Measurements from ENCODE around the gene C10orf88.

DNA sequence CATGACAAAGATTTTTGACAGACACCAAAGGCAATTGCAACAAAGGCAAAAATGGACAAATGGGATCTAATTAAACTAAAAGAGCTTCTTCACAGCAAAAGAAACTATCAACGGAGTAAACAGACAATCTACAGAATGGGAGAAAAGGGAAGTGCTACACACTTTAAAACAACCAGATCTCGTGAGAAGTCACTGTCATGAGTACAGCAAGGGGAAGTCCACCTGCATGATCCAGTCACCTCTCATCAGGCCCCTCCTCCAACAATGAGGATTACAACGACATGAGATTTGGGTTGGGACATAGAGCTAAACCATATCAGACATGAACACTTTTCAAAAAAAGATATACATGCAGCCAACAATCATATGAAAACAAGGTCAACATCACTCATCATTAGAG lies 14.7 kb upstream of the C10orf88 start:
- TF ChIP-seq, protein P1, sequence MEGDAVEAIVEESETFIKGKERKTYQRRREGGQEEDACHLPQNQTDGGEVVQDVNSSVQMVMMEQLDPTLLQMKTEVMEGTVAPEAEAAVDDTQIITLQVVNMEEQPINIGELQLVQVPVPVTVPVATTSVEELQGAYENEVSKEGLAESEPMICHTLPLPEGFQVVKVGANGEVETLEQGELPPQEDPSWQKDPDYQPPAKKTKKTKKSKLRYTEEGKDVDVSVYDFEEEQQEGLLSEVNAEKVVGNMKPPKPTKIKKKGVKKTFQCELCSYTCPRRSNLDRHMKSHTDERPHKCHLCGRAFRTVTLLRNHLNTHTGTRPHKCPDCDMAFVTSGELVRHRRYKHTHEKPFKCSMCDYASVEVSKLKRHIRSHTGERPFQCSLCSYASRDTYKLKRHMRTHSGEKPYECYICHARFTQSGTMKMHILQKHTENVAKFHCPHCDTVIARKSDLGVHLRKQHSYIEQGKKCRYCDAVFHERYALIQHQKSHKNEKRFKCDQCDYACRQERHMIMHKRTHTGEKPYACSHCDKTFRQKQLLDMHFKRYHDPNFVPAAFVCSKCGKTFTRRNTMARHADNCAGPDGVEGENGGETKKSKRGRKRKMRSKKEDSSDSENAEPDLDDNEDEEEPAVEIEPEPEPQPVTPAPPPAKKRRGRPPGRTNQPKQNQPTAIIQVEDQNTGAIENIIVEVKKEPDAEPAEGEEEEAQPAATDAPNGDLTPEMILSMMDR (IDR thresholded peaks at IDR 0.05) = no peak
- TF ChIP-seq POLR2A (IDR thresholded peaks at IDR 0.05) = no peak
